K562 (cell line): ENCODE data around the gene RNASEH2C. TPM values are rescaled to one million over a fixed set of nuclear protein-coding genes. Genes with fewer than 3 reads are reported as not detected.

ENCODE experiments used
- ATAC-seq: fragments of 200-7000 bp; cut with Tn5 transposase; 3 replicates; pipeline ENCODE4 v1.9.1; 2020; ENCODE audit warnings: moderate library complexity
- BruUV-seq: library from RNA; stranded (reverse); fragments of 400-500 nt; replicated peaks from 2 replicates; lab custom pipeline; 2021; lab: Mats Ljungman, UMichigan
- CTCF ChIA-PET: fragments of 300-600 bp; formaldehyde crosslinking; extraction: SDS; loops from one replicate; lab custom pipeline; 2021; ENCODE audit warnings: low intra/inter-chr PET ratio; lab: Yijun Ruan, JAX
- POLR2A ChIA-PET: fragments of 300-600, 350-650 bp; sonication (Branson Sonifier 250); formaldehyde crosslinking; extraction: SDS; loops from one replicate; lab custom pipeline; 2021; ENCODE audit warnings: antibody characterized with exemption, inconsistent platforms; lab: Yijun Ruan, JAX
- DNase-seq, 4 experiments: peaks; one replicate each; pipeline versions ENCODE4 v3.0.0 to v3.0.0-alpha.2; 2011 to 2018; ENCODE audit warnings: low spot score in 3 of 4, mixed read lengths in 3 of 4; ENCODE audit errors: extremely low read depth in 1 of 4
- FAIRE-seq: peaks from 2 replicates; lab custom pipeline; 2011; peaks lifted over from hg19 to GRCh38; lab: Jason Lieb, UNC
- H2AFZ ChIP-seq: 2 replicates; pipeline ENCODE4 v1.6.0; 2011; ENCODE audit warnings: low read depth, low read length, control low read depth, inconsistent platforms
- H3K27ac ChIP-seq: fragments of 200-600 bp; 3 replicates; pipeline ENCODE4 v1.8.0; 2011; ENCODE audit warnings: low read depth, mild to moderate bottlenecking, control low read depth, inconsistent platforms, low read length, moderate library complexity, mixed read lengths; ENCODE audit errors: extremely low read depth
- H3K27me3 ChIP-seq, 2 experiments: fragments of 300-600 bp in 1 of 2; 2 replicates in 1 of 2; 3 replicates in 1 of 2; pipeline versions ENCODE4 v1.6.0 to v1.8.0; 2011; ENCODE audit warnings: inconsistent platforms in 2 of 2, low read length in 2 of 2, mild to moderate bottlenecking in 1 of 2, mixed read lengths in 1 of 2, moderate library complexity in 1 of 2; ENCODE audit not compliant: control insufficient read depth in 2 of 2, insufficient read depth in 2 of 2
- H3K36me3 ChIP-seq: fragments of 300-600 bp; 3 replicates; pipeline ENCODE4 v1.8.0; 2011; ENCODE audit warnings: mild to moderate bottlenecking, low read length, inconsistent platforms; ENCODE audit not compliant: control insufficient read depth, insufficient read depth
- H3K4me1 ChIP-seq, 2 experiments: fragments of 200-600 bp in 1 of 2; replicated peaks in 1 of 2; 2 replicates in 1 of 2; 3 replicates in 1 of 2; pipeline versions ENCODE4 v1.5.1 to v1.8.0; 2011; ENCODE audit warnings: inconsistent platforms in 2 of 2, low read length in 2 of 2, mild to moderate bottlenecking in 1 of 2, mixed read lengths in 1 of 2, moderate library complexity in 1 of 2; ENCODE audit not compliant: control insufficient read depth in 2 of 2, insufficient read depth in 2 of 2
- H3K4me2 ChIP-seq: 2 replicates; pipeline ENCODE4 v1.6.1; 2011; ENCODE audit warnings: low read length, control low read depth, inconsistent platforms, mixed read lengths; ENCODE audit not compliant: insufficient read depth
- H3K4me3 ChIP-seq: fragments of 200-600 bp; sonication (generic), shearing (Covaris generic); 2 replicates; pipeline ENCODE4 v1.5.1; 2016; ENCODE audit warnings: control low read depth, inconsistent platforms
- H3K79me2 ChIP-seq: fragments of 200-600 bp; 3 replicates; pipeline ENCODE4 v1.8.0; 2011; ENCODE audit warnings: low read length, inconsistent platforms; ENCODE audit not compliant: control insufficient read depth, insufficient read depth
- H3K9ac ChIP-seq, 2 experiments: 2 replicates each; pipeline versions ENCODE4 v1.6.0 to v1.6.1; 2011; ENCODE audit warnings: low read depth in 2 of 2, low read length in 2 of 2, control low read depth in 1 of 2, inconsistent platforms in 1 of 2, mild to moderate bottlenecking in 1 of 2, mixed read lengths in 1 of 2; ENCODE audit not compliant: insufficient read depth in 1 of 2
- H3K9me1 ChIP-seq: one replicate; pipeline ENCODE4 v1.6.0; 2011; ENCODE audit warnings: inconsistent platforms, mild to moderate bottlenecking, low read length, moderate library complexity; ENCODE audit not compliant: control insufficient read depth, insufficient read depth
- H3K9me3 ChIP-seq: replicated peaks from 2 replicates; pipeline ENCODE4 v1.5.1; 2011; ENCODE audit warnings: low read depth, low read length, inconsistent platforms; ENCODE audit not compliant: control insufficient read depth, insufficient read depth
- H4K20me1 ChIP-seq: replicated peaks from 2 replicates; pipeline ENCODE4 v1.6.1; 2011; ENCODE audit warnings: low read length, inconsistent platforms, mixed read lengths; ENCODE audit not compliant: control insufficient read depth, insufficient read depth
- CTCF ChIP-seq, 3 experiments: IDR thresholded peaks in 2 of 3; conservative IDR thresholded peaks in 1 of 3; 2 replicates each; pipeline ENCODE4 v1.5.1; 2011 to 2012; ENCODE audit warnings: low read length in 3 of 3, mild to moderate bottlenecking in 3 of 3, control low read depth in 2 of 3, improper control_type of control experiment in 1 of 3, inconsistent platforms in 1 of 3, low read depth in 1 of 3, mixed read lengths in 1 of 3, moderate library complexity in 1 of 3; ENCODE audit not compliant: insufficient read depth in 2 of 3
- FOXK2 ChIP-seq, 2 experiments: fragments of 450-650 bp; IDR thresholded peaks in 1 of 2; conservative IDR thresholded peaks in 1 of 2; 2 replicates each; pipeline ENCODE4 v1.6.1; 2016; ENCODE audit warnings: low read depth in 2 of 2, mild to moderate bottlenecking in 1 of 2
- NBN ChIP-seq: fragments of 450-650 bp; IDR thresholded peaks from 2 replicates; pipeline ENCODE4 v1.6.1; 2016; ENCODE audit warnings: low read depth, mild to moderate bottlenecking
- POLR2G ChIP-seq: fragments of 200-400 bp; formaldehyde crosslinking; IDR thresholded peaks from 2 replicates; pipeline ENCODE4 v1.6.1; 2017; ENCODE audit warnings: low read depth, mild to moderate bottlenecking, antibody characterized with exemption, low read length, moderate library complexity
- RBFOX2 ChIP-seq: fragments of 200-400 bp; formaldehyde crosslinking; IDR thresholded peaks from 2 replicates; pipeline ENCODE4 v1.6.1; 2017; ENCODE audit warnings: low read depth, mild to moderate bottlenecking, low read length, moderate library complexity
- SMARCB1 ChIP-seq: IDR thresholded peaks from 2 replicates; pipeline ENCODE4 v1.6.1; 2011; ENCODE audit warnings: improper control_type of control experiment, low read depth; ENCODE audit not compliant: insufficient read length
- SUPT5H ChIP-seq: fragments of 450-650 bp; IDR thresholded peaks from 2 replicates; pipeline ENCODE4 v1.6.1; 2016
- ZNF589 ChIP-seq: fragments of 200-800 bp; sonication (Bioruptor generic); IDR thresholded peaks from 2 replicates; pipeline ENCODE4 v1.6.1; 2016; ENCODE audit warnings: low read depth, missing genetic modification characterization, missing compliant biosample characterization
- WGBS: fragments of 100-300 bp; shearing (Covaris generic); methylation state at CpG from one replicate; pipeline ENCODE4 v1.1.6; 2016; ENCODE audit warnings: low coverage, mixed read lengths; ENCODE audit not compliant: insufficient coverage; ENCODE audit errors: missing lambda C conversion rate; 5-methylcytosine and 5-hydroxymethylcytosine counted together
- in situ Hi-C: fragments of 300-500 bp; cut with MboI; formaldehyde crosslinking; loops from 4 replicates; pipeline ENCODE4 v1.15.0; 2018; ENCODE audit warnings: inconsistent platforms, mixed read lengths
- intact Hi-C: fragments of 100-400 bp; cut with micrococcal nuclease; formaldehyde crosslinking; loops from 2 replicates; pipeline ENCODE4 v1.14.2; 2022
- polyA plus RNA-seq, 8 experiments: library from polyadenylated mRNA; depleted of rRNA in 4 of 8; stranded (reverse) in 5 of 8; unstranded in 3 of 8; fragments of >200 nt; fragmentation: Nextera tagmentation in 2 of 8; fragmentation: Illumina TruSeq in 1 of 8; extraction: Ambion mirVana in 2 of 8; extraction: Trizol in 1 of 8; gene quantifications; 2 replicates each; pipeline versions ENCODE4 v1.2.1 to v1.2.3, GENCODE V29; 2011 to 2014; ENCODE audit warnings: inconsistent platforms in 1 of 8, missing spikeins in 1 of 8
- total RNA-seq, 7 experiments: library from RNA; depleted of rRNA in 6 of 7; stranded (reverse); fragments of >200 nt in 6 of 7; fragmentation: Illumina TruSeq in 2 of 7; extraction: Trizol in 2 of 7; gene quantifications; 2 replicates each; pipeline versions ENCODE4 v1.2.1 to v1.2.3, GENCODE V29; 2011 to 2021; ENCODE audit warnings: low replicate concordance in 1 of 7

RNASEH2C gene
- total and polyA plus RNA-seq, 9 of the 15 experiments (the other 6 are each of a cell fraction or from before 2014, with no cell fraction given): 5.4 to 78.2 (median 15.6) TPM

DNA sequence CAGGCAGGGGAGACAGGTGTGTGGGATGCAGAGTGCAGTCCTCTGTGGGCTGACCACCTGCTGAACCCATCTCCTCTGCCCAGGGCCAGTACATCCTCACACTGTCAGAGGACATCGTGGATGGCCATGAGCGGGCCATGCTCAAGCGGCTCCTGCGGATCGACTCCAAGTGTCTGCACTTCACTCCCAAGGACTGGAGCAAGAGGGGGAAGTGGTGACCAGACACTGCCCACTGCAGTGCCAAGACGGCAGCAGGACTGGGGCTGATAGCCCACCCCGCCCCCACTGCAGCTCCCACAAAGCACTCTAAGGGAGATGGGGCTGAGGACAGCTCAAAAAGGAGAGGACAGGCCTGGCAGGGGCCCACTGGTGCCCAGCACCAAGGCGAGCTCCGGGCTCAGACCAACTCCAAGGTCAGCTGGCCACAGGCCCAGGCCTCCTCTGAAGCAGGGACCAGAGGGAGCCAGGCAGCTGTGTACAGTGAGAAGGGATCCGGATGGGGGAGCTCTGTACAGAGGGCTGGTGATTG, 1.6 kb downstream of the RNASEH2C start:
- DNase-seq (peak in 3 of 4 experiments; percentile 24 to 34 (median 32)), FAIRE-seq (no peak), ATAC-seq (peak; percentile 38)
- H3K4me1 ChIP-seq: peaks cover 12 to 22% of the 10 kb centered on the region in 2 experiments; a peak in 4 of 5 replicates
- 0 out of 6 replicates have a peak, but pooled peaks of 1 of the 3 experiments have one; percentile 4 for TF ChIP-seq CTCF (IDR thresholded peaks at IDR 0.05 in 2 of 3, conservative IDR thresholded peaks at IDR 0.05 in 1 of 3; ENCODE audit: insufficient read depth in 2 of 3, low read depth in 1 of 3, low read length in 3 of 3)
- no peak for TF ChIP-seq SMARCB1
- TF ChIP-seq RBFOX2: peak; percentile 63
- TF ChIP-seq NBN: no peak
- TF ChIP-seq FOXK2 (conservative IDR thresholded peaks at IDR 0.05 in 1 of 2, IDR thresholded peaks at IDR 0.05 in 1 of 2; ENCODE audit: low read depth in 2 of 2): no peak
- no peak for TF ChIP-seq ZNF589
- TF ChIP-seq SUPT5H: 0 out of 2 replicates have a peak, but pooled peaks have one; percentile 17
- peak; percentile 74 for TF ChIP-seq POLR2G
- H3K36me3 ChIP-seq: peaks cover 56% of the 10 kb centered on the region
- BruUV-seq: no TSS peak
- peak overlapping the region; percentile 76 to 96 for H3K9ac ChIP-seq
- peaks cover 3% of the 10 kb centered on the region for H3K9me1 ChIP-seq
- intact Hi-C loops (no loop called here), in situ Hi-C loops (loop anchor here (10.0 kb wide), 1 partner anchor 276 kb away; no protein-coding TSS in a partner anchor)
- ChIA-PET POLR2A (interaction anchor here (0.6 to 2.1 kb wide), 13 partner anchors 10 to 620 kb away, joined by 3 to 12 read pairs (median 4); no protein-coding TSS in a partner anchor), CTCF (interaction anchor here (1.0 kb wide), 1 partner anchor 98 kb away, joined by 3 read pairs; no protein-coding TSS in a partner anchor)
- H3K79me2 ChIP-seq: peaks cover 24% of the 10 kb centered on the region
- H3K4me2 ChIP-seq: peak overlapping the region; percentile 93
- no peak overlapping the region; the same call in 1 of the 3 replicates for H3K27ac ChIP-seq
- H2AFZ ChIP-seq: no peak overlapping the region
- WGBS: 74% methylated on average over 9 of the region's 10 CpGs
- no peaks in the 10 kb centered on the region for H3K9me3 ChIP-seq
- peak overlapping the region; percentile 64 for H3K4me3 ChIP-seq
- H4K20me1 ChIP-seq: peaks cover 15% of the 10 kb centered on the region
- H3K27me3 ChIP-seq: no peaks in the 10 kb centered on the region
